ENCODE measurements around the gene KRTAP10-11.

DNA sequence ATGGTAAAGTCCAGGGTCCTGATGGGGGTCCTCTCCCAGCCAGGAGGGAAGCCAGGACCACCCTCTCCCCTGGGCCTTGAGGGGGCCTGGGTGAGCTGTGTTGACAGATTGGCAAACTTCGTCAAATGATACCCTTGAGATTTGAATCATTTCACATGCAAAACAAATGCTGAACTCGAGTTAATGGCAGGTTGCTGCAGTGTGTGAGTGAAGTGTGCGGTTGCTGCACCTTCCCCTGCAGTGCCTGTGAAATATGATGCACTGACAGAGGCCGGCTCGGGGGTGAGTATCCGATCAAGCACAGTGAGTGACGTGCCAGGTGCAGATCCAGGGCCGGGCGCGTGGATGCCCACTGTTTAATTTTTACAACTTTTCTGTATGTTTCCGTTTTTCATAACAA lies 41.5 kb downstream of the KRTAP10-11 start:
- TF ChIP-seq, protein P1, sequence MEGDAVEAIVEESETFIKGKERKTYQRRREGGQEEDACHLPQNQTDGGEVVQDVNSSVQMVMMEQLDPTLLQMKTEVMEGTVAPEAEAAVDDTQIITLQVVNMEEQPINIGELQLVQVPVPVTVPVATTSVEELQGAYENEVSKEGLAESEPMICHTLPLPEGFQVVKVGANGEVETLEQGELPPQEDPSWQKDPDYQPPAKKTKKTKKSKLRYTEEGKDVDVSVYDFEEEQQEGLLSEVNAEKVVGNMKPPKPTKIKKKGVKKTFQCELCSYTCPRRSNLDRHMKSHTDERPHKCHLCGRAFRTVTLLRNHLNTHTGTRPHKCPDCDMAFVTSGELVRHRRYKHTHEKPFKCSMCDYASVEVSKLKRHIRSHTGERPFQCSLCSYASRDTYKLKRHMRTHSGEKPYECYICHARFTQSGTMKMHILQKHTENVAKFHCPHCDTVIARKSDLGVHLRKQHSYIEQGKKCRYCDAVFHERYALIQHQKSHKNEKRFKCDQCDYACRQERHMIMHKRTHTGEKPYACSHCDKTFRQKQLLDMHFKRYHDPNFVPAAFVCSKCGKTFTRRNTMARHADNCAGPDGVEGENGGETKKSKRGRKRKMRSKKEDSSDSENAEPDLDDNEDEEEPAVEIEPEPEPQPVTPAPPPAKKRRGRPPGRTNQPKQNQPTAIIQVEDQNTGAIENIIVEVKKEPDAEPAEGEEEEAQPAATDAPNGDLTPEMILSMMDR (IDR thresholded peaks at IDR 0.05; ENCODE audit: low read length): no peak
- TF ChIP-seq EZH2phosphoT487 (IDR thresholded peaks at IDR 0.05; ENCODE audit: low read length) (no peak), EZH2 (optimal IDR thresholded peaks at IDR 0.05; ENCODE audit: low read depth, low read length) (no peak)

Measured in MM.1S (cell line).